NCI-H2196 (cell line): Measurements from ENCODE around the gene BRME1.

ENCODE experiments used
- DNase-seq: peaks from one replicate; lab custom pipeline; 2025; ENCODE audit not compliant: unreplicated experiment; lab: John Stamatoyannopoulos, UW

BRME1 gene

GRCh38 chr19:13847407-13848339, 58.2 kb downstream of the BRME1 start:
- DNase-seq = peak; percentile 91

- peak; percentile 90 for DNase-seq
Measured at GRCh38 chr19:13846557-13847406, 59.1 kb downstream of the BRME1 start.

GRCh38 chr19:13844130-13844631, 61.7 kb downstream of the BRME1 start:
- no peak for DNase-seq

- peak; percentile 41 for DNase-seq
Measured at GRCh38 chr19:13843104-13843921, 62.6 kb downstream of the BRME1 start.

GRCh38 chr19:13842291-13843103, 63.4 kb downstream of the BRME1 start:
- peak; percentile 53 for DNase-seq

- DNase-seq = no peak
Measured at GRCh38 chr19:13841962-13842290, 64.0 kb downstream of the BRME1 start.

GRCh38 chr19:13841086-13841961, 64.6 kb downstream of the BRME1 start:
- DNase-seq = no peak

- DNase-seq = no peak
Measured at GRCh38 chr19:13840305-13841085, 65.4 kb downstream of the BRME1 start.

GRCh38 chr19:13839938-13840304, 66.0 kb downstream of the BRME1 start:
- no peak for DNase-seq

GRCh38 chr19:13839130-13839937, 66.6 kb downstream of the BRME1 start:
- no peak for DNase-seq

GRCh38 chr19:13838435-13839129, 67.3 kb downstream of the BRME1 start:
- no peak for DNase-seq

GRCh38 chr19:13835791-13836723, 69.9 kb downstream of the BRME1 start:
- no peak for DNase-seq

- DNase-seq = no peak
Measured at GRCh38 chr19:13834244-13835069, 71.5 kb downstream of the BRME1 start.

- DNase-seq = peak; percentile 95
Measured at GRCh38 chr19:13833330-13834243, 72.3 kb downstream of the BRME1 start.
